Panc1 (cell line): ENCODE measurements around the gene USP40. TPM values are rescaled to one million over a fixed set of nuclear protein-coding genes. Genes with fewer than 3 reads are reported as not detected.

Source experiments
- ATAC-seq: fragments of 200-7000 bp; cut with Tn5 transposase; 2 replicates; pipeline ENCODE4 v1.9.1; 2020; ENCODE audit warnings: mild to moderate bottlenecking, moderate library complexity
- BruUV-seq: library from RNA; stranded (reverse); fragments of 400-500 nt; replicated peaks from 2 replicates; lab custom pipeline; 2021; lab: Mats Ljungman, UMichigan
- CTCF ChIA-PET: fragments of 300-600 bp; sonication (Branson Sonifier 250); formaldehyde crosslinking; loops from one replicate; lab custom pipeline; 2022; ENCODE audit warnings: antibody characterized with exemption; lab: Charles Lee
- POLR2A ChIA-PET: fragments of 300-600 bp; sonication (Branson Sonifier 250); formaldehyde crosslinking; loops from one replicate; lab custom pipeline; 2022; ENCODE audit warnings: antibody characterized with exemption; lab: Charles Lee
- DNase-seq: peaks from one replicate; pipeline ENCODE4 v3.0.0-alpha.2; 2010; ENCODE audit warnings: low read depth, low spot score
- H3K27ac ChIP-seq: 2 replicates; pipeline ENCODE4 v1.5.1; 2011; ENCODE audit warnings: mild to moderate bottlenecking, low read length, inconsistent platforms
- H3K27me3 ChIP-seq: fragments of 200-500 bp; sonication (Bioruptor generic); 2 replicates; pipeline ENCODE4 v1.6.0; 2014; ENCODE audit warnings: low read length, inconsistent platforms; ENCODE audit not compliant: control insufficient read depth, insufficient read depth
- H3K36me3 ChIP-seq: fragments of 200-500 bp; sonication (Bioruptor generic); 2 replicates; pipeline ENCODE4 v1.5.1; 2014; ENCODE audit warnings: inconsistent platforms, mild to moderate bottlenecking, low read length, moderate library complexity; ENCODE audit not compliant: control insufficient read depth, insufficient read depth
- H3K4me1 ChIP-seq: 2 replicates; pipeline ENCODE4 v1.5.1; 2011; ENCODE audit warnings: inconsistent platforms, mild to moderate bottlenecking, low read length, moderate library complexity; ENCODE audit not compliant: control insufficient read depth, insufficient read depth
- H3K4me3 ChIP-seq, 2 experiments: 2 replicates each; pipeline ENCODE4 v1.5.1; 2011 to 2012; ENCODE audit warnings: low read depth in 2 of 2, low read length in 2 of 2, mild to moderate bottlenecking in 2 of 2, inconsistent platforms in 1 of 2, moderate library complexity in 1 of 2
- H3K9me3 ChIP-seq: fragments of 200-500 bp; sonication (Bioruptor generic); 2 replicates; pipeline ENCODE4 v1.5.1; 2014; ENCODE audit warnings: low read depth, mild to moderate bottlenecking, inconsistent platforms, low read length, moderate library complexity; ENCODE audit not compliant: control insufficient read depth, insufficient read depth
- CTCF ChIP-seq: fragments of 450-650 bp; IDR thresholded peaks from 2 replicates; pipeline ENCODE4 v1.5.1; 2017; ENCODE audit warnings: mild to moderate bottlenecking
- POLR2AphosphoS5 ChIP-seq: IDR thresholded peaks from 2 replicates; pipeline ENCODE4 v1.6.1; 2012; ENCODE audit warnings: mild to moderate bottlenecking, low read depth, low read length, moderate library complexity
- REST ChIP-seq, 2 experiments: IDR thresholded peaks; 2 replicates each; pipeline ENCODE4 v1.6.1; 2011 to 2012; ENCODE audit warnings: low read depth in 2 of 2, control low read depth in 1 of 2, low read length in 1 of 2, mild to moderate bottlenecking in 1 of 2, moderate library complexity in 1 of 2; ENCODE audit not compliant: insufficient read depth in 1 of 2
- SIN3A ChIP-seq: IDR thresholded peaks from 2 replicates; pipeline ENCODE4 v1.6.1; 2012; ENCODE audit warnings: low read depth, mild to moderate bottlenecking, low read length, moderate library complexity, borderline replicate concordance; ENCODE audit not compliant: insufficient read depth
- TCF7L2 ChIP-seq: IDR thresholded peaks from 2 replicates; pipeline ENCODE4 v1.6.1; 2011; ENCODE audit warnings: mild to moderate bottlenecking, low read depth, low read length, inconsistent platforms
- in situ Hi-C: cut with HindIII; loops from 2 replicates; pipeline ENCODE4 v1.10.0; 2016; ENCODE audit warnings: low sequenced_read_pairs, low pct_unique_long_range_greater_than_20kb
- intact Hi-C: fragments of 100-400 bp; cut with micrococcal nuclease; formaldehyde crosslinking; loops from one replicate; pipeline ENCODE4 v1.10.0; 2022; ENCODE audit not compliant: unreplicated experiment
- total RNA-seq: library from RNA; stranded (reverse); gene quantifications from one replicate; pipeline ENCODE4 v1.2.1, GENCODE V29; 2021; ENCODE audit not compliant: unreplicated experiment

USP40 gene
- total RNA-seq, 1 experiment from 2014 or later = 26.6 TPM

GRCh38 chr2:233525791-233526190 is 40.8 kb downstream of the USP40 start:
- BruUV-seq = no TSS peak

GRCh38 chr2:233519787-233520611 is 46.6 kb downstream of the USP40 start:
- H3K4me1 ChIP-seq = no peaks in the 10 kb centered on the region
- no peaks in the 10 kb centered on the region for H3K27me3 ChIP-seq
- no peaks in the 10 kb centered on the region for H3K9me3 ChIP-seq
- DNase-seq (no peak), ATAC-seq (no peak)
- intact Hi-C loops = no loop called here
- BruUV-seq = no TSS peak
- peaks cover 2% of the 10 kb centered on the region; the same call in 1 of the 2 replicates for H3K36me3 ChIP-seq
- in situ Hi-C loops = no loop called here
- H3K4me3 ChIP-seq = no peak overlapping the region
- TF ChIP-seq POLR2AphosphoS5 (no peak), SIN3A (no peak), CTCF (no peak), TCF7L2 (no peak), REST (IDR thresholded peaks at IDR 0.05; ENCODE audit: insufficient read depth in 1 of 2, low read depth in 2 of 2, low read length in 1 of 2) (no peak)
- ChIA-PET CTCF (no interaction called here), POLR2A (no interaction called here)
- no peak overlapping the region for H3K27ac ChIP-seq

More at GRCh38 chr2:233525791-233526190, 40.8 kb downstream of the USP40 start:
- Histone ChIP-seq H3K36me3 (peaks cover 4% of the 10 kb centered on the region; the same call in 1 of the 2 replicates), H3K27ac (no peak overlapping the region), H3K27me3 (no peaks in the 10 kb centered on the region), H3K4me1 (no peaks in the 10 kb centered on the region), H3K4me3 (no peak overlapping the region), H3K9me3 (no peaks in the 10 kb centered on the region)
- no peak for DNase-seq
- ChIA-PET POLR2A (no interaction called here), CTCF (no interaction called here)
- in situ Hi-C loops (no loop called here), intact Hi-C loops (no loop called here)
- no peak for TF ChIP-seq POLR2AphosphoS5
- TF ChIP-seq REST (IDR thresholded peaks at IDR 0.05; ENCODE audit: insufficient read depth in 1 of 2, low read depth in 2 of 2, low read length in 1 of 2) = no peak
- TF ChIP-seq CTCF = no peak
- no peak for ATAC-seq
